ENCODE measurements around the gene MZT2A.
"Not testable (repeated sequence)": the region's sequence is repeated elsewhere in the genome, so short reads cannot be mapped to it uniquely, and the experiment has no call there.

DNA sequence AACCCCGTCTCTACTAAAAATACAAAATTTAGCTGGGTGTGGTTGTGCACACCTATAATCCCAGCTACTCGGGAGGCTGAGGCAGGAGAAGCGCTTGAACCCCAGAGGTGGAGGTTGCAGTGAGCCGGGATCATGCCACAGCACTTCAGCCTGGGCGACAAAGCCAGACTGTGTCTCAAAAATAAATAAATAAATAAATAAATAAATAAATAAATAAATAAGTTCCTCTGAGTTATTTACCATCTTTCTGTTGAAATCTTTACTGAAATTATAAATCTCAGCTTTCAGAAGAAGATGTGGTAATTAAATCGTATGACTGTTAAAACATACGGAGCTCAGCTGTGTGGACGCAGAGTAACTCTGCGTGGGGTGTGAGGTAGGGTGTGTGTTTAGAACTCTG is 44.2 kb downstream of the MZT2A start:
- TF ChIP-seq CTCF (IDR thresholded peaks at IDR 0.05; ENCODE audit: poor library complexity, severe bottlenecking); SMC3 (conservative IDR thresholded peaks at IDR 0.05; ENCODE audit: poor library complexity); TAF1 (IDR thresholded peaks at IDR 0.05; ENCODE audit: low read depth); POLR2AphosphoS5 (IDR thresholded peaks at IDR 0.05); MXI1 (conservative IDR thresholded peaks at IDR 0.05; ENCODE audit: poor library complexity, severe bottlenecking); EZH2 (IDR thresholded peaks at IDR 0.05; ENCODE audit: borderline replicate concordance, insufficient read depth, low read length, poor library complexity, severe bottlenecking); EP300 (conservative IDR thresholded peaks at IDR 0.05; ENCODE audit: poor library complexity, severe bottlenecking); RAD21 (conservative IDR thresholded peaks at IDR 0.05): not testable (repeated sequence)
- TF ChIP-seq, protein P1, sequence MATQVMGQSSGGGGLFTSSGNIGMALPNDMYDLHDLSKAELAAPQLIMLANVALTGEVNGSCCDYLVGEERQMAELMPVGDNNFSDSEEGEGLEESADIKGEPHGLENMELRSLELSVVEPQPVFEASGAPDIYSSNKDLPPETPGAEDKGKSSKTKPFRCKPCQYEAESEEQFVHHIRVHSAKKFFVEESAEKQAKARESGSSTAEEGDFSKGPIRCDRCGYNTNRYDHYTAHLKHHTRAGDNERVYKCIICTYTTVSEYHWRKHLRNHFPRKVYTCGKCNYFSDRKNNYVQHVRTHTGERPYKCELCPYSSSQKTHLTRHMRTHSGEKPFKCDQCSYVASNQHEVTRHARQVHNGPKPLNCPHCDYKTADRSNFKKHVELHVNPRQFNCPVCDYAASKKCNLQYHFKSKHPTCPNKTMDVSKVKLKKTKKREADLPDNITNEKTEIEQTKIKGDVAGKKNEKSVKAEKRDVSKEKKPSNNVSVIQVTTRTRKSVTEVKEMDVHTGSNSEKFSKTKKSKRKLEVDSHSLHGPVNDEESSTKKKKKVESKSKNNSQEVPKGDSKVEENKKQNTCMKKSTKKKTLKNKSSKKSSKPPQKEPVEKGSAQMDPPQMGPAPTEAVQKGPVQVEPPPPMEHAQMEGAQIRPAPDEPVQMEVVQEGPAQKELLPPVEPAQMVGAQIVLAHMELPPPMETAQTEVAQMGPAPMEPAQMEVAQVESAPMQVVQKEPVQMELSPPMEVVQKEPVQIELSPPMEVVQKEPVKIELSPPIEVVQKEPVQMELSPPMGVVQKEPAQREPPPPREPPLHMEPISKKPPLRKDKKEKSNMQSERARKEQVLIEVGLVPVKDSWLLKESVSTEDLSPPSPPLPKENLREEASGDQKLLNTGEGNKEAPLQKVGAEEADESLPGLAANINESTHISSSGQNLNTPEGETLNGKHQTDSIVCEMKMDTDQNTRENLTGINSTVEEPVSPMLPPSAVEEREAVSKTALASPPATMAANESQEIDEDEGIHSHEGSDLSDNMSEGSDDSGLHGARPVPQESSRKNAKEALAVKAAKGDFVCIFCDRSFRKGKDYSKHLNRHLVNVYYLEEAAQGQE (IDR thresholded peaks at IDR 0.05; ENCODE audit: borderline replicate concordance): not testable (repeated sequence)
